ENCODE data around the gene WWOX. TPM values are rescaled to one million over a fixed set of nuclear protein-coding genes. Genes with fewer than 3 reads are reported as not detected.

The WWOX gene
- total and polyA plus RNA-seq, 2 experiments from 2014 or later: 17.0 to 39.8 TPM

DNA sequence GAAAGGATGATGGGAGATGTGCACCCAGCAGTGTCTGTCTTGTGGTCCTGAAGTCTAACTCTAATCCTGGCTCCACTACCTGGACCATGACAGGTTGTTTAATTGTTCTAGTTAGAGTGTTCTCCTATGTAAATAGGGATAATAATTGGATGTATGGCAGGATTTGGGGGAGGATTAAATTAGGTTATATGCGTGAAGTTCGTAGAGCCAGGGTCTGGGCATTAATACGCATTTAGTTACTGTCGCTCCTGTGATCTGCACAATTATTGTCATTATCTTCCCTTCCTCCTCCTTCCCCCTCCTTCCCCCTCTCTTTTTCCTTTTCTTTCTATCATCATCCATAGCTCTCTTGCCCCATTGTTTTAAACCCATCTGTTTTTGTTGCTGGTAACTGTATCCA, 210.3 kb downstream of the WWOX start:
- Histone ChIP-seq H3K9me2 (replicated peaks; ENCODE audit: insufficient read depth) (no peaks in the 10 kb centered on the region), H3K79me2 (no peaks in the 10 kb centered on the region), H3K27me3 (no peaks in the 10 kb centered on the region), H4K20me1 (ENCODE audit: insufficient read depth, poor library complexity, severe bottlenecking) (no peaks in the 10 kb centered on the region), H3K4me3 (no peak overlapping the region), H3K36me3 (replicated peaks; ENCODE audit: insufficient read depth, low read depth) (no peaks in the 10 kb centered on the region), H3K4me2 (no peak overlapping the region), H3K4me1 (ENCODE audit: insufficient read depth) (peaks cover 14% of the 10 kb centered on the region), H2AFZ (no peak overlapping the region), H3K27ac (no peak overlapping the region), H3K9me3 (ENCODE audit: low read depth) (no peaks in the 10 kb centered on the region)
- TF ChIP-seq EZH2 (IDR thresholded peaks at IDR 0.05; ENCODE audit: borderline replicate concordance) (no peak), EZH2phosphoT487 (IDR thresholded peaks at IDR 0.05; ENCODE audit: low read depth, severe bottlenecking, unreplicated experiment) (no peak), CTCF (IDR thresholded peaks at IDR 0.05; ENCODE audit: poor library complexity) (no peak)
- DNase-seq (ENCODE audit: low spot score): no peak
- WGBS (ENCODE audit: low lambda C conversion rate, missing lambda C conversion rate): 96% methylated on average over 4 of the region's 4 CpGs

- TF ChIP-seq EZH2 (IDR thresholded peaks at IDR 0.05; ENCODE audit: borderline replicate concordance): no peak
- TF ChIP-seq EZH2phosphoT487 (IDR thresholded peaks at IDR 0.05; ENCODE audit: low read depth, severe bottlenecking, unreplicated experiment): no peak
- TF ChIP-seq CTCF (IDR thresholded peaks at IDR 0.05; ENCODE audit: poor library complexity): no peak
- Histone ChIP-seq H3K4me3 (no peak overlapping the region), H3K79me2 (no peaks in the 10 kb centered on the region), H4K20me1 (ENCODE audit: insufficient read depth, poor library complexity, severe bottlenecking) (no peaks in the 10 kb centered on the region), H3K4me1 (ENCODE audit: insufficient read depth) (peaks cover 14% of the 10 kb centered on the region), H2AFZ (no peak overlapping the region), H3K36me3 (replicated peaks; ENCODE audit: insufficient read depth, low read depth) (no peaks in the 10 kb centered on the region), H3K4me2 (no peak overlapping the region), H3K27ac (no peak overlapping the region), H3K27me3 (no peaks in the 10 kb centered on the region), H3K9me3 (ENCODE audit: low read depth) (no peaks in the 10 kb centered on the region), H3K9me2 (replicated peaks; ENCODE audit: insufficient read depth) (no peaks in the 10 kb centered on the region)
- no peak for DNase-seq (ENCODE audit: low spot score)
- WGBS (ENCODE audit: low lambda C conversion rate, missing lambda C conversion rate): 73% methylated on average over 5 of the region's 5 CpGs
These were observed 210.7 kb downstream of the WWOX start for GRCh38 chr16:78310196-78310595.

DNA sequence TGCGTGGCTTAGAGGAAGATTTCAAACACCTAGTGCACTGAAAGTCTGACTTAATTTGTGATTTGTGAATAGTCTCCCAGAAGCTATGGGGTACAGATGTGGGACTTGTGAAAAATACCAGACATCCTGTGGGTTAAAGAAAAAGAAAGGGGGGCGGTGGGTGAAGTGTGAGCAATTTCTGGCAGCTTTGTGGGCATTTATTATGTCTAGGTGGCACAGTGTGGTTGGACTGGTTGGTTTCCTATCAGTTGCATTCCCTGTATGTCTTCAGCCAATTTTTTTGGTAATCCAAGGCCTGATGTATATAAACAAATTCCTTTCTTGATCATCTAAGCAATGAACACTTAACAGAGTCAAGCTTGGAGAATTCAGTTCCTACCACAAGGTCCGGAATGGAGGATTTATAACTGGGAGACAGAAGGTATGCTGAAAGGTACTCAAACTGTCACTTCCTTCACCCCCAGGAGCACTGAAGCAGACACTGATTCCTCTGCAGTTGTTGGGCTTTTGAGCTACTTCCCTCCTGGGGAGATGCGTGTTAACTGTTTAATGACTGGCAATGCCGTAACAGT, 211.6 kb downstream of the WWOX start:
- Histone ChIP-seq H3K9me2 (replicated peaks; ENCODE audit: insufficient read depth) (no peaks in the 10 kb centered on the region), H3K27ac (no peak overlapping the region), H4K20me1 (ENCODE audit: insufficient read depth, poor library complexity, severe bottlenecking) (no peaks in the 10 kb centered on the region), H3K79me2 (no peaks in the 10 kb centered on the region), H3K4me1 (ENCODE audit: insufficient read depth) (peaks cover 14% of the 10 kb centered on the region), H3K36me3 (replicated peaks; ENCODE audit: insufficient read depth, low read depth) (no peaks in the 10 kb centered on the region), H3K27me3 (no peaks in the 10 kb centered on the region), H3K4me2 (no peak overlapping the region), H3K4me3 (no peak overlapping the region), H3K9me3 (ENCODE audit: low read depth) (no peaks in the 10 kb centered on the region), H2AFZ (no peak overlapping the region)
- TF ChIP-seq CTCF (IDR thresholded peaks at IDR 0.05; ENCODE audit: poor library complexity): no peak
- TF ChIP-seq EZH2phosphoT487 (IDR thresholded peaks at IDR 0.05; ENCODE audit: low read depth, severe bottlenecking, unreplicated experiment): no peak
- TF ChIP-seq EZH2 (IDR thresholded peaks at IDR 0.05; ENCODE audit: borderline replicate concordance): no peak
- DNase-seq (ENCODE audit: low spot score): no peak
- 66% methylated on average over 5 of the region's 5 CpGs for WGBS (ENCODE audit: low lambda C conversion rate, missing lambda C conversion rate)

Data from hepatocyte (in vitro differentiated cells).